HG02759 (cell line): ENCODE results near the gene LMBRD2.
"Not testable (repeated sequence)": the region's sequence is repeated elsewhere in the genome, so short reads cannot be mapped to it uniquely, and the experiment has no call there.

Experiments
- ATAC-seq: cut with Tn5 transposase; IDR thresholded peaks from one replicate; pipeline ENCODE4 v1.9.1; 2021; ENCODE audit warnings: mild to moderate bottlenecking, moderate library complexity; ENCODE audit not compliant: unreplicated experiment

LMBRD2 gene

DNA sequence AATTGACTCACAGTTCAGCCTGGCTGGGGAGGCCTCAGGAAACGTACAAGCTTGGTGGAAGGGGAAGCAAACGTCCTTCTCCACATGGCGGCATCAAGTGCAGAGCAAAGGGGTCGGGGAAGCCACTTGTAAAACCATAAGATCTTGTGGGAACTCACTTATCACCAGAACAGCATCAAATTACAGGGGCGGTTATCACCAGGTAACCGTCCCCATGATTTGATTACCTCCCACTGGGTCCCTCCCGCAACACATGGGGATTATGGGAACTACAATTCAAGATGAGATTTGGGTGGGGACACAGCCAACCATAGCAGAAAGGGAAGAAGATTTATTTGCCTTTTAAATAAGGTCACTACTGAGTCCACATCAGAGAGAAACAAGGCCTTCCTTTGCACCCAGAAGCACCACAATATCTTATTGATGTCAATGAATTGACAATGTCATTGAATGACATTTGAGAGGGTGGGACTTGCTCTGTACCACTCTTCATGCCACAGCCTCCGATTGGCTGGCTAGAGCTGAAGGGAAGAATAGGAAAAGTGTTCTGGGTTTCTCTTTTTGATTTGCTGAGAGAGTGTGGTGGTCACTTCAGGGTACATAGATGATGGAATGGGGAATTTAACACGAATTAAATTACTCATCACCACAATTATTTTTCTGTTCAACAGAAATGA is 11.3 kb upstream of the LMBRD2 start:
- ATAC-seq, result no peak

GRCh38 chr5:36161361-36161760 is 9.7 kb upstream of the LMBRD2 start:
- ATAC-seq, result no peak

- ATAC-seq, result no peak
These were observed 8.9 kb upstream of the LMBRD2 start for GRCh38 chr5:36160617-36161016.

- no peak for ATAC-seq
These were observed 6.5 kb upstream of the LMBRD2 start for GRCh38 chr5:36158144-36158543.

GRCh38 chr5:36156619-36157018 is 4.9 kb upstream of the LMBRD2 start:
- no peak for ATAC-seq

DNA sequence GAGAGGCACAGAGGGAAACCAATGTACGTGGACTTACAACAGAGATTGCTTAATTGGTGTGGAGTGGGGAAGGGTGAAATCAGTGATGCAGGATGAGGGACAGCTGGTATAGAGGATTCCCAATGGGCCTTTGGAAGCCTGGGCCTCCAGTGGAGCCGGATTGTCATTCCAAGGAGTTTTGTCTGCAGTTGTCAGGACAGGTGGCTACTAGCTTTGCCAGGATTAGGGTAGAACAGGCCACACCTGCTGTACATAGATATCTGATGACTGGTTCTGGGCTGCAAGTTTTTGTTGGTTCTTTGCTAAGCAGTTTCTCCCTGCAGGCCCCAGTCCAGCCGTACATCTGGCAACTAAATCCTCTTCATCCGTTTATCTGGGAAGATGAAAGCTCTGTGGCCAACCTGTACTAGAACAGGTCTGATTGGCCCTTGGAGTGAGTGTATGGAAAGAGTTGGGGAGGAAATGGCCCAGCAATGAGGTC is 4.5 kb upstream of the LMBRD2 start:
- ATAC-seq, result no peak

GRCh38 chr5:36155291-36155690 is 3.6 kb upstream of the LMBRD2 start:
- no peak for ATAC-seq

DNA sequence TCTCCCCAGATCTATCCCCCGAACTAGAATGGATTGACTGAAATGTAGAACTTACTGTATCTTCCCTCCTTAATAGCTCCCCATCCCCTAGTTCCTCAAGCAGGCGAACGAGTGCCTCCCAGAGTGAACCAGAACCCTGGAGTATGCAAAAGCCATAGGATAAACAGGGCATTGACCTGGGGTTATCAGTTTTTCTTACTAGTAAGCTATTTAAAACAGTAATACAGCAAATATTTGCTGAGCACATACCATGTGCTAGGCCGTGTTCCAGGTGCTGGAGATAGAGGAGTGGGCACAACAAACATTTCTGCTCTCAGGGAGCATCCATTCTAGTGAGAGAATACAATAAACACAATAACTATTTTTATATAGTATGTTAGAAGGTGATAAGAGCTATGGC is 2.0 kb upstream of the LMBRD2 start:
- no peak for ATAC-seq

GRCh38 chr5:36153298-36153677 is 1.6 kb upstream of the LMBRD2 start:
- no peak for ATAC-seq

GRCh38 chr5:36152324-36153297 is 924 bp upstream of the LMBRD2 start:
- ATAC-seq, result no peak

GRCh38 chr5:36150676-36151433 is 832 bp downstream of the LMBRD2 start:
- ATAC-seq, result peak; percentile 22

- ATAC-seq, result no peak
These were observed 4.0 kb downstream of the LMBRD2 start for GRCh38 chr5:36147681-36148080.

- no peak for ATAC-seq
These were observed 5.3 kb downstream of the LMBRD2 start for GRCh38 chr5:36146390-36146789.

DNA sequence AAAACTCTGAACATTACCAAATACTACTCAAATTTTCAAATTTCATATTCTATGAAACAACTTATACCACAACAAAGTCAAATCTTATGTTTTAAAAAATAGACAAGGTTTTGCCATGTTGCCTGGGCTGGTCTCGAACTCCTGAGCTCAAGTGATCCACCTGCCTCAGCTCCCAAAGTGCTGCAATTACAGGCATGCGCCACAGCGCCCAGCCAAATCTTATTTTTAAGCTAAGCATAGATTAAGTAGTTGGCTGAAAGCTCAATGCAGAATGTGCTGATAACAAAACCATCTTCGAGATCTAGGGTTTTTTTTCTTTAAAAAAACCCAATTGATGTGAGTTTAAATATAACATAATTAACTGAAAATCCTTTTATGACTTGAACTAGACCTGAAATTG is 6.4 kb downstream of the LMBRD2 start:
- no peak for ATAC-seq

- no peak for ATAC-seq
These were observed 12.6 kb downstream of the LMBRD2 start for GRCh38 chr5:36138900-36139683.

GRCh38 chr5:36136581-36136980 is 15.1 kb downstream of the LMBRD2 start:
- no peak for ATAC-seq

- no peak for ATAC-seq
These were observed 15.7 kb downstream of the LMBRD2 start for GRCh38 chr5:36135988-36136387.

GRCh38 chr5:36133009-36133408 is 18.7 kb downstream of the LMBRD2 start:
- ATAC-seq, result not testable (repeated sequence)

- ATAC-seq, result not testable (repeated sequence)
These were observed 22.0 kb downstream of the LMBRD2 start for GRCh38 chr5:36129666-36130065.

DNA sequence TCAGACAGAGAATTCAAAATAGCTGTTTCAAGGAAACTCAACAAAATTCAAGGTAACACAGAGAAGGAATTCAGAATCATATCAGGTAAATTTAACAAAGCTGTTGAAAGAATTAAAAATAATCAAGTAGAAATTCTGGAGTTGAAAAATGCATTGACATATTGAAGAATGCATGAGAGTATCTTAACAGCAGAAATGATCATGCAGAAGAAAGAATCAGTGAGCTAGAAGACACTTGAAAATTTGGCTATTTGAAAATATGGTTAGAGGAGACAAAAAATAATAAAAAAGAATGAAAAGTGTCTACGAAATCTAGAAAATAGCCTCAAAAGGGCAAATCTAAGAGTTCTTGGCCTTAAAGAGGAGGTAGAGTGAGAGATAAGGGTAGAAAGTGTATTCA is 22.9 kb downstream of the LMBRD2 start:
- ATAC-seq, result no peak
